NCI-H2081 (cell line): Measurements from ENCODE around the gene SLC51B.
"Not testable (repeated sequence)": the region's sequence is repeated elsewhere in the genome, so short reads cannot be mapped to it uniquely, and the experiment has no call there.

Source experiments
- DNase-seq, 2 experiments: peaks; one replicate each; lab custom pipeline; 2025; lab: John Stamatoyannopoulos, UW

Gene SLC51B

GRCh38 chr15:65044724-65045481 lies at the start of gene SLC51B:
TSS of gene SLC51B (plus strand) at chr15:65045387. CDS start at chr15:65050005, 4,618 bp downstream.
- no peak for DNase-seq

DNA sequence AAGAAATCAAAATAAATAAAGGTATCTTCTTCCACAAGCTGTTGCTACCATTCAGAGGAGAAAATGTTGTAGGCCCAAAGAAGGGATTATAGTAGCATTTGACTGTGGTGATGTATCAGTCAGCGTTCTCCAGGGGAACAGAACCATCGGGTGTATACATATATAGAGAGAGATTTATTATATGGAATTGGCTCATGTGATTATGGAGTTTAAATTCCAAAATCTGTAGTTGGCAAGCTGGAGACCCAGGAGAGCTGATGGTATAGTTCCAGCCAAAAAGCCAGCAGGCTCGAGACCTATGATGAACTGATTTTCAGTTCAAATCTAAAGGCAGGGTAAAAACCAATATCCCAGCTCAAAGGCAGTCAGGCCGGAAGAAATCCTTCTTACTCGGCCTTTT lies 48.1 kb upstream of the SLC51B start:
- DNase-seq: no peak

DNA sequence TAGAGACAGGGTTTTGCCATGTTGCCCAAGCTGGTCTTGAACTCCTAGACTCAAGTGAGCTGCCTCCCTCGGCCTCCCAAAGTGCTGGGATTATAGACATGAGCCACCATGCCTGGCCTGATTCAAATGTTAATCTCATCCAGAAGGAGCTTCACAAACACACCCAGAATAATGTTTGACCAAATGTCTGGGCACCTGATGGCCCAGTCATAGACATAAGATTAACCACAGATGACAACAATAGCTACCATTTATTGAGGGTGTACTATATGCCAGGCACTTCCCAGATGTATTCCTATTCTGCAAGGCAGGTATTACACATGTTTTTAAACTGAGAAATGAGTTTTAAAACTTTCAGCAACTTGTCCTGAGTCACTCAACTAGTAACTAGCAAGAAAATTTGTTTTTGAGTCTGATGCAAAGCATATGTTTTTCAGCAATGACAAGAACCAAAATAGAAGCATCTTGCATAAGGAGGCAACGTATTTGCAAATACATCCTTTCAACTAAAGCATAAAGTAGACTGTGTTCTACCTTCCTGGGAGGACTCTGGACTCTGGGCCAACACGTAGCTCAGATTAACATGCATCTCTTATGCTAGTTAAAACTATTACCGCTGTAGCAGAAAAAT lies 47.3 kb upstream of the SLC51B start:
- DNase-seq: no peak

- DNase-seq: no peak
Observed at GRCh38 chr15:65004993-65005392, 40.2 kb upstream of the SLC51B start.

DNA sequence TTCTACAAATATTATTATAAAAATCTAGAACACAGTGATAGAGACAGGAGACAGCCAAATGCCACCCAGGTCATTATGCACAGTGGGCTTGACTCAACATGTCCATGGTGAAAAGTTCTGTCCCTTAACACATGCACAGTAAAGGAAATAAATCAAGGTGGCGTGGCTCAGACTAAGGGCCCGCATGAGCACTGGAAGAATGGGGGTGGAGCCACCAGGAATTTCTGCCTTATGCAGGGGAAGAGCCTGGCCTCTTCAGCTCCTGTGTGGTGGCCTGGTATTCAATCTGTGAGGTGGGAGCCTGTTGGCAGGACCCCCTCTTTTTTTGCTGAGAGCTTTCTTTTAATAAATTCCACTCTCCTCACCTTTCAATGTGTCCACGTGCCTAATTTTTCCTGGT lies 38.3 kb upstream of the SLC51B start:
- no peak for DNase-seq

GRCh38 chr15:65008983-65009382 lies 36.2 kb upstream of the SLC51B start:
- no peak for DNase-seq

GRCh38 chr15:65011198-65011597 lies 34.0 kb upstream of the SLC51B start:
- not testable (repeated sequence) for DNase-seq

GRCh38 chr15:65020419-65020818 lies 24.8 kb upstream of the SLC51B start:
- no peak for DNase-seq

- no peak for DNase-seq
Observed at GRCh38 chr15:65021488-65021887, 23.7 kb upstream of the SLC51B start.

DNA sequence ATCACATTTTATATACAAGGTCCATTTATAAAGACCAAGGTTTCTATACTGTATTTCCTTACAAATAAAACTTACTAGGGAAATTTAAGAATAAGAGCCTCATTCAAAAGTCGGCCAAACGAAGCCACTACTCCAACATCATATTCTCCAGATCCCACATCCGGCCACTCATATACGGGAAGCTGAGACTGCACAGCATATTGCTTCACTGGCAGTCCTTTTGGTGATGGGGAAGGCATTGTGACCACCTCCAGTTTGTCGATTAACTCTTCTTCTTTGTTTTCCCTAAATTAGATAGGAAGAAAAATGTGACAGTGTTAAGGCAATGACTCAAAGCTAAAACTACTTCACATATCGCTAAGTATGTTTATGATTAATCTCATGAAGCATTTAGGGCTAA lies 18.4 kb upstream of the SLC51B start:
- DNase-seq: no peak

- DNase-seq: no peak
Observed at GRCh38 chr15:65027593-65027992, 17.6 kb upstream of the SLC51B start.

- DNase-seq: no peak
Observed at GRCh38 chr15:65028338-65028737, 16.8 kb upstream of the SLC51B start.

DNA sequence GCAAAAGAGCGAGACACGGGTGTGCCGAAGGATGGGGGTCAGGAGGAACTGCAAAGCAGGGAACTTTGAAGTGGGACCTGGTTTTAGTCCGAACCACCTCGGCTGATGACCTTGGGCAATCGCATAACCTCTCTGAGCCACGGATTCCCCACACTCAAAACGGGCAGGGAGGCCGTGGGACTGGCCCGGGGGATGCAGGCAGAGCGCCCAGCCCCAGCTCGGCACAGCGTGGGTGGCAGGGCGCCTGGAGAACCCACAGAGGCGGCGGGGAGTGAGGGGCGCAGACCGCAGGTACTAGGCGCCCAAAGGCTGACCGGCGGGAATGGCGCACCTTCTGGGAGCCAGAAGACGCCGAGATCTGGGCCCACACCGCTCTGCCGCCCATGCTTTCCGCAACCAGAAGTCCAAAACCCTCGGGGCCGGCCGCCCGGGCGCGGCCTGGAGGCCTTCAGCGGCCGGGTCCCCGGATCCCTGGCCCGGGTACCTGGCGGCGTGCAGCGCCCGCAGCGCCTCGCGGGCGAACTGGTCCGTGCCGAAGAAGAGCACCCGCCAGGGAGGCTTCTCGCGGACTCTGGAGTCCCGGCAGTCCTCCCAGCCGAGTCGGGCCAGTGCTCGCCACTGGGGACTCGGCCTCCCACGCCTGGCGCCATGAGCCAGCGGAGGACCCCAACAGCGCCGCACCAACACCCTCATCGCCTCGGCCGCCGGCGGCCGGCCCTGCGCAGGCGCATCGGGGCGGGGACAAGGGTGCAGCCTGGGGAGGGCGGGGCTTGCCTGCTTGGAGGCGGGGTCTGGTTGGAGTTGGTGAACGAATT lies 16.1 kb upstream of the SLC51B start, which contains the start of gene MTFMT:
Gene MTFMT, minus strand, starts transcription at position 719 of the 815 bp plus-strand sequence. Its CDS starts 26 bp downstream, at position 693.
- peak; percentile 83 to 86 for DNase-seq

- DNase-seq: no peak
Observed at GRCh38 chr15:65029736-65030208, 15.4 kb upstream of the SLC51B start.

- no peak for DNase-seq
Observed at GRCh38 chr15:65032801-65033537, 12.2 kb upstream of the SLC51B start.

GRCh38 chr15:65033659-65034269 lies 11.4 kb upstream of the SLC51B start:
- peak; percentile 8 to 57 for DNase-seq

GRCh38 chr15:65034719-65035118 lies 10.5 kb upstream of the SLC51B start:
- no peak for DNase-seq

- DNase-seq: no peak
Observed at GRCh38 chr15:65037309-65037708, 7.9 kb upstream of the SLC51B start.

DNA sequence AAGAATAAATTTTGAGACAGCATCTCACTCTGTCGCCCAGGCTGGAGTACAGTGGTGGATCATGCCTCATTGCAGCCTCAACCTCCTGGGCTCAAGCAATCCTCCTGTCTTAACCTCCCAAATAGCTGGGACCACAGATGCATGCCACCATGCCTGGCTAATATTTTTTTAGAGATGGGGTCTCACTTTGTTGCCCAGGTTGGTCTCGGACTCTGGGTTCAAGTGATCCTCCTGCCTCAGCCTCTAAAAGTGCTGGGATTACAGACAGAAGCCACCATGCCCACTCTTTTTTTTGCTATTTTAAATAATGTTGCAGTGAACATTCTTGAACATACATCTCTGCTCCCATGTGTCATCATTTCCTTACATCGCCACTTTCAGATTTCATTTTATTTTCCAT lies 6.8 kb upstream of the SLC51B start:
- no peak for DNase-seq

- no peak for DNase-seq
Observed at GRCh38 chr15:65038836-65039235, 6.4 kb upstream of the SLC51B start.

DNA sequence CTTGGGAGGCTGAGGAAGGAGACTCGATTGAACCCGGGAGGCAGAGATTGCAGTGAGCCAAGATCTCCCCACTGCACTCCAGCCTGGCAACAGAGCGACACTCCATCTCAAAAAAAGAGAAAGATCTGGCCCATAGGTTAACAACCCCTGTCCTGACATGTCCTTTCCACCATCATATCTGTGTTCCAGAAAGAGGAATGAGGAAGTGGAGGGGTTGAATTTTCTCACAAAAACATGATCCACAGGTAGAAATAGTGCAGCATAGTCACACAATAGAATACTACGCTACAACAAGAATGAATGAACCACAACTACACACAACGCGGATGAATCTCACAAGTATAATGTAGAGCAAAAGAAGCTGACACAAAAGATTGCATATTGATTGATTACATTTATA lies 4.7 kb upstream of the SLC51B start:
- DNase-seq: no peak
